Measurements from ENCODE around the gene ACTA2.

GRCh38 chr10:88946965-88947590, 5.5 kb downstream of the ACTA2 start:
- TF ChIP-seq EZH2 (IDR thresholded peaks at IDR 0.05; ENCODE audit: borderline replicate concordance, low read depth, low read length, poor library complexity, severe bottlenecking) = no peak
- no peak for TF ChIP-seq CTCF (conservative IDR thresholded peaks at IDR 0.05; ENCODE audit: low read depth, low read length)

Measured in A673 (cell line).